Endothelial cell of hepatic sinusoid (primary cell): ENCODE measurements around the gene G6PD.
"Not testable (repeated sequence)": the region's sequence is repeated elsewhere in the genome, so short reads cannot be mapped to it uniquely, and the experiment has no call there.

Experiments used
- in situ Hi-C: cut with HindIII; loops from 2 replicates; pipeline ENCODE4 v1.10.0; 2017; ENCODE audit warnings: low sequenced_read_pairs

The G6PD gene

GRCh38 chrX:154546354-154547244 is at the start of gene G6PD:
Gene G6PD, minus strand, starts transcription at chrX:154546846. Its CDS starts 691 bp downstream, at chrX:154546155.
- in situ Hi-C loops, result no loop called here

GRCh38 chrX:154595559-154596249 is 49.1 kb upstream of the G6PD start:
- in situ Hi-C loops, result loop anchor here (25.0 kb wide), 1 partner anchor 242 kb away; the partner anchor contains the start of gene SMIM9

- in situ Hi-C loops, result loop anchor here (25.0 kb wide), 1 partner anchor 243 kb away; the partner anchor contains the start of gene SMIM9
Observed at GRCh38 chrX:154594491-154594890, 47.8 kb upstream of the G6PD start.

GRCh38 chrX:154593201-154593600 is 46.6 kb upstream of the G6PD start:
- in situ Hi-C loops, result loop anchor here (25.0 kb wide), 1 partner anchor 244 kb away; the partner anchor contains the start of gene SMIM9

- in situ Hi-C loops, result loop anchor here (25.0 kb wide), 1 partner anchor 245 kb away; the partner anchor contains the start of gene SMIM9
Observed at GRCh38 chrX:154592505-154592904, 45.9 kb upstream of the G6PD start.

GRCh38 chrX:154590415-154590814 is 43.8 kb upstream of the G6PD start:
- in situ Hi-C loops, result loop anchor here (25.0 kb wide), 1 partner anchor 247 kb away; the partner anchor contains the start of gene SMIM9

GRCh38 chrX:154584585-154585183 is 38.0 kb upstream of the G6PD start, which contains the start of gene CTAG1A:
Gene CTAG1A, plus strand, starts transcription at chrX:154585133. Its CDS starts 74 bp downstream, at chrX:154585207.
- in situ Hi-C loops, result loop anchor here (25.0 kb wide), 1 partner anchor 253 kb away; the partner anchor contains the start of gene SMIM9

- in situ Hi-C loops, result loop anchor here (25.0 kb wide), 1 partner anchor 254 kb away; the partner anchor contains the start of gene SMIM9
Observed at GRCh38 chrX:154582994-154583393, 36.3 kb upstream of the G6PD start.

GRCh38 chrX:154575076-154575475 is 28.4 kb upstream of the G6PD start:
- in situ Hi-C loops, result loop anchor here (25.0 kb wide), 1 partner anchor 262 kb away; the partner anchor contains the start of gene SMIM9

- in situ Hi-C loops, result not testable (repeated sequence)
Observed at GRCh38 chrX:154573061-154573460, 26.4 kb upstream of the G6PD start.

GRCh38 chrX:154570361-154570760 is 23.7 kb upstream of the G6PD start:
- in situ Hi-C loops, result not testable (repeated sequence)

- in situ Hi-C loops, result not testable (repeated sequence)
Observed at GRCh38 chrX:154562295-154562694, 15.6 kb upstream of the G6PD start.

GRCh38 chrX:154560326-154560725 is 13.7 kb upstream of the G6PD start:
- in situ Hi-C loops, result not testable (repeated sequence)

GRCh38 chrX:154558896-154559295 is 12.2 kb upstream of the G6PD start:
- in situ Hi-C loops, result not testable (repeated sequence)

GRCh38 chrX:154558060-154558690 is 11.5 kb upstream of the G6PD start:
- in situ Hi-C loops, result not testable (repeated sequence)

- in situ Hi-C loops, result not testable (repeated sequence)
Observed at GRCh38 chrX:154552112-154552806, 5.6 kb upstream of the G6PD start.

- in situ Hi-C loops, result no loop called here
Observed at GRCh38 chrX:154549766-154550165, 3.1 kb upstream of the G6PD start.

- in situ Hi-C loops, result no loop called here
Observed at GRCh38 chrX:154548028-154548316, 1.3 kb upstream of the G6PD start.

- in situ Hi-C loops, result no loop called here
Observed at GRCh38 chrX:154547245-154548027, 790 bp upstream of the G6PD start, which contains the start of gene IKBKG. Gene IKBKG, plus strand, starts transcription at chrX:154547620. Its CDS starts 4,383 bp downstream, at chrX:154552003.
